HCT116 (cell line): ENCODE data around the gene TMCC3. TPM values are rescaled to one million over a fixed set of nuclear protein-coding genes. Genes with fewer than 3 reads are reported as not detected.

Experiments
- ATAC-seq: fragments of 200-7000 bp; cut with Tn5 transposase; 2 replicates; pipeline ENCODE4 v1.9.1; 2020; ENCODE audit warnings: mild to moderate bottlenecking, moderate library complexity
- BruUV-seq: library from RNA; stranded (reverse); fragments of 400-500 nt; replicated peaks from 2 replicates; lab custom pipeline; 2021; lab: Mats Ljungman, UMichigan
- CTCF ChIA-PET: fragments of 300-600 bp; sonication (Branson Sonifier 250); formaldehyde crosslinking; loops from one replicate; lab custom pipeline; 2021; ENCODE audit warnings: antibody characterized with exemption; lab: Charles Lee
- POLR2A ChIA-PET: fragments of 300-600, 350-600 bp; sonication (Branson Sonifier 250); formaldehyde crosslinking; loops from one replicate; lab custom pipeline; 2021; ENCODE audit warnings: antibody characterized with exemption; lab: Charles Lee
- RAD21 ChIA-PET, 2 experiments: fragments of 300-600 bp; sonication (Branson Sonifier 250); formaldehyde crosslinking; loops; one replicate each; lab custom pipeline; 2023; ENCODE audit warnings: low total read pairs in 2 of 2; ENCODE audit not compliant: uncharacterized antibody in 2 of 2, unreplicated experiment in 2 of 2, low non-redundant PET in 1 of 2; lab: Charles Lee
- DNase-seq: peaks from one replicate; pipeline ENCODE4 v3.0.0-alpha.2; 2010; ENCODE audit warnings: low read depth, low spot score
- H2AFZ ChIP-seq: fragments of 200-600 bp; shearing (Covaris generic), sonication (generic); 2 replicates; pipeline ENCODE4 v1.6.1; 2017; ENCODE audit warnings: low read depth, mixed run types, mixed read lengths, antibody characterized with exemption, low read length; ENCODE audit not compliant: poor library complexity, severe bottlenecking
- H3K27ac ChIP-seq: 2 replicates; pipeline ENCODE4 v1.5.1; 2012; ENCODE audit warnings: low read depth, low read length
- H3K27me3 ChIP-seq: fragments of 200-600 bp; sonication (generic); 2 replicates; pipeline ENCODE4 v1.6.1; 2016; ENCODE audit warnings: mixed run types, low read length, mixed read lengths; ENCODE audit not compliant: insufficient read depth
- H3K36me3 ChIP-seq, 2 experiments: fragments of 200-500 bp in 1 of 2; fragments of 200-600 bp in 1 of 2; sonication (Bioruptor generic) in 1 of 2; sonication (generic) in 1 of 2; 2 replicates each; pipeline versions ENCODE4 v1.5.1 to v1.6.1; 2014 to 2016; ENCODE audit warnings: low read length in 2 of 2, inconsistent platforms in 1 of 2, mixed read lengths in 1 of 2, mixed run types in 1 of 2; ENCODE audit not compliant: insufficient read depth in 2 of 2, control insufficient read depth in 1 of 2
- H3K4me1 ChIP-seq, 2 experiments: fragments of 200-600 bp in 1 of 2; sonication (generic) in 1 of 2; 2 replicates each; pipeline versions ENCODE4 v1.5.1 to v1.6.1; 2012 to 2017; ENCODE audit warnings: low read length in 2 of 2, inconsistent platforms in 1 of 2, mild to moderate bottlenecking in 1 of 2, mixed read lengths in 1 of 2, mixed run types in 1 of 2, moderate library complexity in 1 of 2; ENCODE audit not compliant: insufficient read depth in 2 of 2, control insufficient read depth in 1 of 2
- H3K4me2 ChIP-seq: fragments of 200-600 bp; sonication (generic); 2 replicates; pipeline ENCODE4 v1.6.1; 2017; ENCODE audit warnings: mixed run types, low read length, mixed read lengths
- H3K4me3 ChIP-seq, 2 experiments: fragments of 200-600 bp in 1 of 2; sonication (generic) in 1 of 2; replicated peaks in 1 of 2; 2 replicates each; pipeline ENCODE4 v1.5.1; 2011 to 2016; ENCODE audit warnings: low read length in 2 of 2, control low read depth in 1 of 2, low read depth in 1 of 2, mild to moderate bottlenecking in 1 of 2, mixed read lengths in 1 of 2, mixed run types in 1 of 2
- H3K79me2 ChIP-seq: fragments of 200-600 bp; sonication (generic); 2 replicates; pipeline ENCODE4 v1.6.1; 2017; ENCODE audit warnings: mild to moderate bottlenecking, mixed run types, low read length, moderate library complexity, mixed read lengths; ENCODE audit not compliant: insufficient read depth
- H3K9ac ChIP-seq: fragments of 200-600 bp; sonication (generic); 2 replicates; pipeline ENCODE4 v1.6.1; 2016; ENCODE audit warnings: low read length, mixed read lengths
- H3K9me2 ChIP-seq: fragments of 200-600 bp; sonication (generic), shearing (Covaris generic); 2 replicates; pipeline ENCODE4 v1.6.1; 2017; ENCODE audit warnings: mixed run types, mild to moderate bottlenecking, moderate library complexity; ENCODE audit not compliant: insufficient read depth
- H3K9me3 ChIP-seq, 2 experiments: fragments of 200-500 bp in 1 of 2; fragments of 200-600 bp in 1 of 2; sonication (Bioruptor generic) in 1 of 2; sonication (generic) in 1 of 2; 2 replicates each; pipeline ENCODE4 v1.6.1; 2014 to 2017; ENCODE audit warnings: low read length in 2 of 2, mixed read lengths in 2 of 2, inconsistent platforms in 1 of 2, low read depth in 1 of 2, mild to moderate bottlenecking in 1 of 2, mixed run types in 1 of 2, moderate library complexity in 1 of 2; ENCODE audit not compliant: control insufficient read depth in 1 of 2, insufficient read depth in 1 of 2
- H4K20me1 ChIP-seq: fragments of 200-600 bp; sonication (generic), shearing (Covaris generic); 2 replicates; pipeline ENCODE4 v1.6.1; 2017; ENCODE audit warnings: mixed run types, mild to moderate bottlenecking, moderate library complexity; ENCODE audit not compliant: insufficient read depth
- EGR1 ChIP-seq: IDR thresholded peaks from 2 replicates; pipeline ENCODE4 v1.6.1; 2012; ENCODE audit warnings: low read depth
- ELF1 ChIP-seq: IDR thresholded peaks from 2 replicates; pipeline ENCODE4 v1.6.1; 2012; ENCODE audit warnings: low read depth, borderline replicate concordance
- EZH2 ChIP-seq: fragments of 200-600 bp; sonication (generic); IDR thresholded peaks from 2 replicates; pipeline ENCODE4 v1.6.1; 2017; ENCODE audit warnings: antibody characterized with exemption, mixed run types
- JUND ChIP-seq: IDR thresholded peaks from 2 replicates; pipeline ENCODE4 v1.6.1; 2012
- POLR2A ChIP-seq: IDR thresholded peaks from 2 replicates; pipeline ENCODE4 v1.7.0; 2011; ENCODE audit warnings: borderline replicate concordance; ENCODE audit not compliant: insufficient read depth, insufficient read length; ENCODE audit errors: extremely low read depth
- RAD21 ChIP-seq: IDR thresholded peaks from 2 replicates; pipeline ENCODE4 v1.6.1; 2012; ENCODE audit warnings: low read depth, mild to moderate bottlenecking
- SIN3A ChIP-seq: IDR thresholded peaks from 2 replicates; pipeline ENCODE4 v1.6.1; 2012; ENCODE audit warnings: low read depth
- SP1 ChIP-seq: IDR thresholded peaks from 2 replicates; pipeline ENCODE4 v1.6.1; 2012; ENCODE audit warnings: low read depth
- TCF7L2 ChIP-seq: IDR thresholded peaks from 2 replicates; pipeline ENCODE4 v1.7.0; 2011; ENCODE audit warnings: borderline replicate concordance, inconsistent platforms; ENCODE audit not compliant: insufficient read depth, insufficient read length; ENCODE audit errors: extremely low read depth
- YY1 ChIP-seq: IDR thresholded peaks from 2 replicates; pipeline ENCODE4 v1.6.1; 2011; ENCODE audit warnings: low read length, low read depth, moderate library complexity, mild to moderate bottlenecking; ENCODE audit not compliant: insufficient replicate concordance; ENCODE audit errors: extremely low read depth
- ZFX ChIP-seq: fragments of 450-650 bp; IDR thresholded peaks from 2 replicates; pipeline ENCODE4 v1.6.1; 2017
- ZNF274 ChIP-seq: fragments of 200-500 bp; sonication (Bioruptor generic); IDR thresholded peaks from 2 replicates; pipeline ENCODE4 v1.6.1; 2014; ENCODE audit warnings: mild to moderate bottlenecking, low read depth, low read length, inconsistent platforms
- intact Hi-C: fragments of 100-400 bp; cut with micrococcal nuclease; formaldehyde crosslinking; loops from 2 replicates; pipeline ENCODE4 v1.10.0; 2022
- total RNA-seq: library from RNA; stranded (reverse); gene quantifications from one replicate; pipeline ENCODE4 v1.2.1, GENCODE V29; 2021; ENCODE audit not compliant: unreplicated experiment
- TF ChIP-seq, protein P1 (sequence below): IDR thresholded peaks from 2 replicates; pipeline ENCODE4 v1.6.1; 2012
- TF ChIP-seq, protein P2 (sequence below): IDR thresholded peaks from 2 replicates; pipeline ENCODE4 v1.6.1; 2012

TMCC3 gene
- total RNA-seq, 1 experiment from 2014 or later = 4.5 TPM

DNA sequence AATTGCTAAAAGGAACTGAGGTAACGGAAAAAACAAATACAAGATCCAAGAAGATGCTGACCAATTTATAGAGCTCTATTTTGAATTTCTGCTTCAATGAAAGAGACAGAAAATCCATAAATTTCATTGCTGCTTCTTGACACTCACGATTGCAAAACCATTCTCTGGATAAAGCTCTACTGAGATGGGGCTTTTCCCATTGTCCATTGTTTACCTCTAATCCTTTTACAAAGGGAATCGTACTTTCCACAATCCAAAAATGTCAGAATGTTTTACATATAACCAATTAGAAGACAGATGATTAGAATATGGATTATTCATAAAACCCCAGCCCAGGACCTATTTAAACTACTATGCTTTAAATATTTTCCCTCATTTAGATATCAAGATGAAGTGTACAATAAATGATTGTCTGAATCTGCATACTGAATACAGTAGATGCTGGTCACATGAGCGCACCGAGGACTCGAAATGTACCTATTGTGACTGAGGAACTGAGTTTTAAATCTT, 16.7 kb upstream of the TMCC3 start:
- DNase-seq (no peak), ATAC-seq (no peak)
- no peak overlapping the region for H3K9ac ChIP-seq
- H3K27me3 ChIP-seq = no peaks in the 10 kb centered on the region
- no peaks in the 10 kb centered on the region for H3K36me3 ChIP-seq
- no peaks in the 10 kb centered on the region for H3K9me3 ChIP-seq
- BruUV-seq = no TSS peak
- H3K4me2 ChIP-seq = no peak overlapping the region
- POLR2A ChIA-PET = no interaction called here
- CTCF ChIA-PET = no interaction called here
- intact Hi-C loops = no loop called here
- H3K9me2 ChIP-seq = no peaks in the 10 kb centered on the region
- no peak overlapping the region for H2AFZ ChIP-seq
- H3K4me3 ChIP-seq = no peak overlapping the region
- H4K20me1 ChIP-seq = no peaks in the 10 kb centered on the region
- no peak overlapping the region for H3K27ac ChIP-seq
- H3K79me2 ChIP-seq = no peaks in the 10 kb centered on the region
- H3K4me1 ChIP-seq = no peaks in the 10 kb centered on the region
- TF ChIP-seq SP1 (no peak), ZNF274 (no peak), JUND (no peak), ZFX (no peak), EGR1 (no peak), ELF1 (no peak), TCF7L2 (no peak)
- TF ChIP-seq, protein P1, sequence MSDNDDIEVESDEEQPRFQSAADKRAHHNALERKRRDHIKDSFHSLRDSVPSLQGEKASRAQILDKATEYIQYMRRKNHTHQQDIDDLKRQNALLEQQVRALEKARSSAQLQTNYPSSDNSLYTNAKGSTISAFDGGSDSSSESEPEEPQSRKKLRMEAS = no peak
- TF ChIP-seq, protein P2, sequence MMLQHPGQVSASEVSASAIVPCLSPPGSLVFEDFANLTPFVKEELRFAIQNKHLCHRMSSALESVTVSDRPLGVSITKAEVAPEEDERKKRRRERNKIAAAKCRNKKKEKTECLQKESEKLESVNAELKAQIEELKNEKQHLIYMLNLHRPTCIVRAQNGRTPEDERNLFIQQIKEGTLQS = no peak
- TF ChIP-seq, all 23 proteins: peak for 0
- RAD21 ChIA-PET = no interaction called here

DNA sequence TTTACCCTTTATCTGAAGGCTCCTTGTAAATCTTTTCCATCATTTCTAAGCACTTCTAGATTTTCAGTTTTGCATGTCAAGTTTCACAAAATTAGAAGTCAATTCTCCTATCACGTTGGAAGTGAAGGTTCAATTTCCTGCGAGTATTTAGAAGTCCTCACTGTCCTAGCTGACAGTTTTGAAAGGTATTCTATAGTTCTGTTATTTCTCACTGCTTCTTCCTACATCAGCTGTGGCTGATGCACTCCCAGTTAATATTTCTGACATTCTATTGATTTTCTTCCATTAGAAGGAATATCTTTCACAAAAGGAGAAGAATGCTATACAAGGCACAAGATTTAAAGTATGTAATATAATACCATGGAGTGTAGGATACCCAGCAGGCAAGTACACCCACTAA, 15.8 kb upstream of the TMCC3 start:
- CTCF ChIA-PET = no interaction called here
- H2AFZ ChIP-seq = no peak overlapping the region
- no peaks in the 10 kb centered on the region for H3K9me3 ChIP-seq
- no peaks in the 10 kb centered on the region for H4K20me1 ChIP-seq
- TF ChIP-seq RAD21 (no peak), SP1 (no peak), ZFX (no peak), POLR2A (no peak), EZH2 (no peak), SIN3A (no peak), YY1 (no peak), EGR1 (no peak)
- TF ChIP-seq, protein P1 = no peak
- H3K79me2 ChIP-seq = no peaks in the 10 kb centered on the region
- no peaks in the 10 kb centered on the region for H3K9me2 ChIP-seq
- no peak for DNase-seq
- RAD21 ChIA-PET = no interaction called here
- H3K4me2 ChIP-seq = no peak overlapping the region
- H3K27me3 ChIP-seq = no peaks in the 10 kb centered on the region
- ATAC-seq = no peak
- POLR2A ChIA-PET = no interaction called here
- H3K36me3 ChIP-seq = no peaks in the 10 kb centered on the region
- no peak overlapping the region for H3K9ac ChIP-seq
- H3K4me3 ChIP-seq = no peak overlapping the region
- no peak overlapping the region for H3K27ac ChIP-seq
- BruUV-seq = no TSS peak
- no peaks in the 10 kb centered on the region for H3K4me1 ChIP-seq
- intact Hi-C loops = no loop called here
